Loucy (cell line): Measurements from ENCODE around the gene DKKL1.

Experiments used
- H2AFZ ChIP-seq: fragments of 200-600 bp; sonication (generic); 2 replicates; pipeline ENCODE4 v1.6.0; 2016; ENCODE audit warnings: antibody characterized with exemption, mild to moderate bottlenecking, low read length, moderate library complexity
- H3F3A ChIP-seq: fragments of 200-600 bp; 2 replicates; pipeline ENCODE4 v1.6.0; 2016; ENCODE audit warnings: antibody characterized with exemption, low read depth, mild to moderate bottlenecking
- H3K27me3 ChIP-seq: fragments of 200-600 bp; sonication (generic); 2 replicates; pipeline ENCODE4 v1.6.1; 2014; ENCODE audit warnings: low read length, mild to moderate bottlenecking; ENCODE audit not compliant: insufficient read depth, poor library complexity, severe bottlenecking
- H3K36me3 ChIP-seq: fragments of 200-600 bp; sonication (generic); 2 replicates; pipeline ENCODE4 v1.6.1; 2016; ENCODE audit warnings: low read length; ENCODE audit not compliant: insufficient read depth
- H3K4me1 ChIP-seq: fragments of 200-600 bp; sonication (generic); 2 replicates; pipeline ENCODE4 v1.5.1; 2014; ENCODE audit warnings: low read length, mild to moderate bottlenecking; ENCODE audit not compliant: insufficient read depth, poor library complexity, severe bottlenecking
- H3K4me2 ChIP-seq: fragments of 200-600 bp; sonication (generic); 2 replicates; pipeline ENCODE4 v1.6.0; 2014; ENCODE audit warnings: antibody characterized with exemption, low read length, low read depth, mild to moderate bottlenecking; ENCODE audit not compliant: poor library complexity, severe bottlenecking
- H3K4me3 ChIP-seq: fragments of 200-600 bp; sonication (generic); 2 replicates; pipeline ENCODE4 v1.5.1; 2014; ENCODE audit warnings: low read length, mild to moderate bottlenecking, mixed read lengths; ENCODE audit not compliant: poor library complexity, severe bottlenecking
- H3K79me2 ChIP-seq: fragments of 200-600 bp; sonication (generic); 2 replicates; pipeline ENCODE4 v1.6.1; 2014; ENCODE audit warnings: low read length; ENCODE audit not compliant: insufficient read depth
- H3K9ac ChIP-seq: fragments of 200-600 bp; sonication (generic); 2 replicates; pipeline ENCODE4 v1.6.0; 2014; ENCODE audit warnings: mild to moderate bottlenecking, low read depth, low read length, moderate library complexity; ENCODE audit not compliant: poor library complexity, severe bottlenecking
- H3K9me2 ChIP-seq: fragments of 200-600 bp; sonication (generic); replicated peaks from 2 replicates; pipeline ENCODE4 v1.6.1; 2016; ENCODE audit warnings: low read depth, low read length, mixed read lengths
- H3K9me3 ChIP-seq: fragments of 200-600 bp; sonication (generic); 2 replicates; pipeline ENCODE4 v1.6.1; 2014; ENCODE audit warnings: mild to moderate bottlenecking, antibody characterized with exemption, low read length, low read depth; ENCODE audit not compliant: insufficient read depth
- H4K20me1 ChIP-seq: fragments of 200-600 bp; sonication (generic); 2 replicates; pipeline ENCODE4 v1.6.0; 2014; ENCODE audit warnings: antibody characterized with exemption, low read length, mild to moderate bottlenecking; ENCODE audit not compliant: insufficient read depth, poor library complexity, severe bottlenecking
- CTCF ChIP-seq: fragments of 200-600 bp; sonication (generic); conservative IDR thresholded peaks from 2 replicates; pipeline ENCODE4 v1.5.1; 2014; ENCODE audit warnings: mild to moderate bottlenecking, antibody characterized with exemption, low read length
- EZH2phosphoT487 ChIP-seq: fragments of 200-600 bp; IDR thresholded peaks from 2 replicates; pipeline ENCODE4 v1.6.1; 2018; ENCODE audit warnings: antibody characterized with exemption, mild to moderate bottlenecking, moderate library complexity, borderline replicate concordance

The DKKL1 gene

GRCh38 chr19:49344505-49345423, 18.9 kb upstream of the DKKL1 start:
- Histone ChIP-seq H3K79me2 (no peaks in the 10 kb centered on the region), H3K9ac (no peak overlapping the region), H3F3A (0 out of 2 replicates have a peak, but pooled peaks cover 5% of the 10 kb centered on the region), H3K4me1 (peaks cover 14% of the 10 kb centered on the region), H3K4me3 (no peak overlapping the region), H3K4me2 (no peak overlapping the region), H4K20me1 (no peaks in the 10 kb centered on the region), H3K9me3 (no peaks in the 10 kb centered on the region), H3K9me2 (no peaks in the 10 kb centered on the region), H2AFZ (no peak overlapping the region), H3K36me3 (no peaks in the 10 kb centered on the region), H3K27me3 (no peaks in the 10 kb centered on the region)
- TF ChIP-seq CTCF (no peak), EZH2phosphoT487 (no peak)

- no peaks in the 10 kb centered on the region for H3F3A ChIP-seq
- no peaks in the 10 kb centered on the region for H3K9me2 ChIP-seq
- no peaks in the 10 kb centered on the region for H3K27me3 ChIP-seq
- no peaks in the 10 kb centered on the region for H3K4me1 ChIP-seq
- no peak overlapping the region for H3K9ac ChIP-seq
- H3K4me3 ChIP-seq = no peak overlapping the region
- no peaks in the 10 kb centered on the region for H3K36me3 ChIP-seq
- H4K20me1 ChIP-seq = no peaks in the 10 kb centered on the region
- no peaks in the 10 kb centered on the region for H3K9me3 ChIP-seq
- no peaks in the 10 kb centered on the region for H3K79me2 ChIP-seq
- H3K4me2 ChIP-seq = no peak overlapping the region
- H2AFZ ChIP-seq = no peak overlapping the region
- TF ChIP-seq CTCF = no peak
- TF ChIP-seq EZH2phosphoT487 = no peak
Measured at GRCh38 chr19:49347191-49347590, 16.5 kb upstream of the DKKL1 start.

- H3K4me2 ChIP-seq = no peak overlapping the region
- no peaks in the 10 kb centered on the region for H3K4me1 ChIP-seq
- no peak overlapping the region for H3K4me3 ChIP-seq
- H3K36me3 ChIP-seq = no peaks in the 10 kb centered on the region
- TF ChIP-seq EZH2phosphoT487 = no peak
- TF ChIP-seq CTCF = no peak
- H3K9me2 ChIP-seq = no peaks in the 10 kb centered on the region
- H3K9ac ChIP-seq = no peak overlapping the region
- no peaks in the 10 kb centered on the region for H3K27me3 ChIP-seq
- H3K79me2 ChIP-seq = no peaks in the 10 kb centered on the region
- no peaks in the 10 kb centered on the region for H3F3A ChIP-seq
- 0 out of 2 replicates have a peak overlapping the region, but pooled peaks have one; percentile 18 for H2AFZ ChIP-seq
- H3K9me3 ChIP-seq = no peaks in the 10 kb centered on the region
- H4K20me1 ChIP-seq = no peaks in the 10 kb centered on the region
Measured at GRCh38 chr19:49347835-49348234, 15.8 kb upstream of the DKKL1 start.
